HG03432 (cell line): Measurements from ENCODE around the gene EVC2.

Source experiments
- ATAC-seq: cut with Tn5 transposase; IDR thresholded peaks from one replicate; pipeline ENCODE4 v1.9.1; 2021; ENCODE audit warnings: mild to moderate bottlenecking, moderate library complexity; ENCODE audit not compliant: unreplicated experiment

Gene EVC2

GRCh38 chr4:5708449-5709206, at the start of gene EVC2:
Gene EVC2, minus strand, starts transcription at chr4:5708559. Its CDS starts 46 bp downstream, at chr4:5708513.
- ATAC-seq, result no peak

- no peak for ATAC-seq
These were observed 49.6 kb upstream of the EVC2 start for GRCh38 chr4:5757954-5758353.

- ATAC-seq, result no peak
These were observed 49.2 kb upstream of the EVC2 start for GRCh38 chr4:5757536-5757935.

- no peak for ATAC-seq
These were observed 48.7 kb upstream of the EVC2 start for GRCh38 chr4:5757091-5757490.

- no peak for ATAC-seq
These were observed 47.9 kb upstream of the EVC2 start for GRCh38 chr4:5756271-5756670.

- ATAC-seq, result no peak
These were observed 47.3 kb upstream of the EVC2 start for GRCh38 chr4:5755679-5756078.

- ATAC-seq, result no peak
These were observed 46.8 kb upstream of the EVC2 start for GRCh38 chr4:5755161-5755560.

GRCh38 chr4:5754529-5754881, 46.1 kb upstream of the EVC2 start:
- no peak for ATAC-seq

GRCh38 chr4:5753766-5754528, 45.6 kb upstream of the EVC2 start:
- no peak for ATAC-seq

GRCh38 chr4:5753366-5753765, 45.0 kb upstream of the EVC2 start:
- ATAC-seq, result no peak

GRCh38 chr4:5752376-5753184, 44.2 kb upstream of the EVC2 start:
- ATAC-seq, result no peak

GRCh38 chr4:5751666-5752375, 43.5 kb upstream of the EVC2 start:
- ATAC-seq, result no peak

GRCh38 chr4:5750946-5751665, 42.7 kb upstream of the EVC2 start:
- ATAC-seq, result no peak

- no peak for ATAC-seq
These were observed 41.9 kb upstream of the EVC2 start for GRCh38 chr4:5750052-5750945.

- no peak for ATAC-seq
These were observed 41.2 kb upstream of the EVC2 start for GRCh38 chr4:5749568-5749967.

GRCh38 chr4:5747738-5748375, 39.5 kb upstream of the EVC2 start:
- ATAC-seq, result no peak

GRCh38 chr4:5746829-5747737, 38.7 kb upstream of the EVC2 start:
- no peak for ATAC-seq

GRCh38 chr4:5746250-5746649, 37.9 kb upstream of the EVC2 start:
- ATAC-seq, result no peak
